HG02763 (cell line): ENCODE results near the gene MAEL.

Experiments used
- ATAC-seq: cut with Tn5 transposase; IDR thresholded peaks from one replicate; pipeline ENCODE4 v1.9.1; 2021; ENCODE audit warnings: mild to moderate bottlenecking, moderate library complexity; ENCODE audit not compliant: unreplicated experiment

MAEL gene

DNA sequence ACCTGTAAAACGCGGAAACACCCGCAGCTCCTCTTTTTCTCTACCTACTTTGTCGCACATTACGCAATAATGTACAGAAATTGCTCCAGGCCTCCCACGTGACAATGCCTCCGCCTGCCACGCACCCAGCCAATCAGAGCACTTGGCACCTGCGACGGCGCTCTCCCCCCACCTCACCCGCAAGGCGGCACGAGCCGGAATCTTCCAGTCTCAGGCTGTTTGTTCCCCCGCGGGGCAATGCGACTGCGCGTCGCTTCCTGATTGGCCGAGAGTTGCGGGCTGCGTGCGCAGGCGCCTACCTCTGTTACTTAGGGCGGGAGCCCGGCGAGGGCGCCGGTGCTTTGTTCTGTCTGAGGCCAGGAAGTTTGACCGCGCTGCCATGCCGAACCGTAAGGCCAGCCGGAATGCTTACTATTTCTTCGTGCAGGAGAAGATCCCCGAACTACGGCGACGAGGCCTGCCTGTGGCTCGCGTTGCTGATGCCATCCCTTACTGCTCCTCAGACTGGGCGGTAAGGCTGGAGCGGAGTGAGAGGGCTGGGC is at the start of gene MAEL:
MAEL (plus strand) TSS at position 307 of the 542 bp plus-strand sequence; CDS start at position 380, 73 bp downstream.
- ATAC-seq = no peak

DNA sequence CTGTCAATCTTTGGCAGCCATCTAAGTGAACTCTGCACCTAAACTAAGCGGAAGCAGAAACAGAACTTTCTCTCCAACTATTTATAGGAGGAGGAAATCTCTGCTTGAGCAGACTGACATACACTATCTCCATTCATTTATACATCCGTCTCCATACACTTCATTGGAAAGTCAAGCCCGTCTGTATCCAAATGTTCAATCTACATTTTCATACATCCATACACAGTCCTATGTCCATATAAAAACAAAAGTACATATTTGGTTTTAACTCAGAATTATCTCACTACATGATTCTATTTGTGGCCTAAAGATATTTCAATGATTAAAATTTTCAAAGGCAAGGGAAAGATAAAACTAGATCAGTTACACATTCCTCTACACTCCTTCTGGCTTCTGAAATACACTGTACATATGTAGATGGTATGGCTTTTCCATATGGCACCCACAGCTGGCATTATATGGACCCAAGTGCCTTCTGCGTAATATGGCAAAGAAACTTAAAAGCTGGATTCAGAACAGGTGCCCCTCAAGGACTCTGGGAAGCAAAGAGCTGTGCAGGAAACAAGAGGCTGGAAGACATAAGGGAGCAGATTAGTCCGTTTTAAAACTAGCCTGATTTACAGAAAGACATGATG is 49.2 kb upstream of the MAEL start:
- no peak for ATAC-seq

DNA sequence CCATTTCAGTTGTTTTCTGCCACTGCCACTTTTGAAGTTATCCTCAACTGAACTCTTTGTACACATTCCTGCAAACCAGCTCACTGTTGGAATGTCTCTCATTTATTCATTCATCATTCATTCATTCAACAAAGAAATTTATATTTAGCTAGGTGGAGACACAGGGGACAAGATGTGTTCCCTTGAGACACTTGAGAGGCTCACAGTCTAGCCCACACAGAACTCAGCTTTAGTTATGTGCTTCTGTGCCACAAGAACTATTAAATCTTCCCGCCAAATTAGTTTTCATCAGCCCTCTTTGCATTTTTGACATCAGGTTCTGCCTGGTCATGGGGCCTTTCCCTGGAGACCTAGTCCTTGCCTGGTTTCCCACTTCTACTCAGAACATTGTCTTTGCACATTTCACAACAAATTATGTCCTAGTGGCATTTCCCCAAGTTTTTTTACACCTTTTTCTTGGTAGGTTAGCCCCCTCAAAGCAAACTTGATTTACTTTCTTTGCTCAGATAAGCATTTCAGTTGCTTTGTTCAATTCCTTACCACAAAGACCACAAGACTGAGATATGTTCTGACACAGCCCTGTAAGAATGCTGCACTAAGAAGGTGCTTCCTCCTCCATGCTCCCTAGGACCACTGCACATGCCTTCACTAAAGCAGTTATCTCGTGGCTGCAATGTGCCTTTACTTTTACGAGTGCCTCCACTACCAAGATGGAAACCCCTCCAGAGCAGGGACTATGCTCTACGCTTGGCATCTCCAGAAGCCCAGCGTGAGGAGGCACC is 44.7 kb upstream of the MAEL start:
- no peak for ATAC-seq

DNA sequence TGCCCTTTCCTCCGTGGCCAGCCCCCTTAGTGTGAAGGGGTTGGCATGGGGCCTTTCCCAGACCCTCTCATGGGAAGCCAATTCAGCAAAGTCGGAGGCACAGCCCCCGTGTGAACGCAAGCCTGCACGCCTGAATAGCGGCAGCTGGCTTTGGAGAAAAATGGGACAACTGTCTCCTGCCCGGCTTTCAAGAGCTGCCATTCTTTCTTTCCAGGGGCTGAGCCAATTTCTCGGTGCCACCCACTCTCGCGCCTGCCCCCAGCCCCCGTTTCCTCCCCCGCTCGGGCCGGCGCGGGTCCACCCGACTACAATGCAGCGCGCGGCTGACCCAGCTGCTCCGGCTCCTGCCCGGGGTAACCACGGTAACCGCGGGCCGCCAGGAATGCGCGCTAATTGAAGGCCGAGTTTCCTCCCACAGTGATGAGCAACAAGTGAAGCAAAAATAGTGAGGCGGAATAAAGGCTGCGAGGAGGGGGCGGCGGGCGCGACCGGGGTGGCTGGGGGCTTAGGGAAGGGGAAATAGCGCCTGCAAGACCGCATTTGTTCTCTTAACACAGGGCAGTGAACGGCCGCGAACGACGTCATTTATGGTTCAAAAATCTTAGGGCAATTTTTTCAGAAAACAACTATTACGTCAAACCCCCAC is 41.6 kb upstream of the MAEL start:
- ATAC-seq = no peak

DNA sequence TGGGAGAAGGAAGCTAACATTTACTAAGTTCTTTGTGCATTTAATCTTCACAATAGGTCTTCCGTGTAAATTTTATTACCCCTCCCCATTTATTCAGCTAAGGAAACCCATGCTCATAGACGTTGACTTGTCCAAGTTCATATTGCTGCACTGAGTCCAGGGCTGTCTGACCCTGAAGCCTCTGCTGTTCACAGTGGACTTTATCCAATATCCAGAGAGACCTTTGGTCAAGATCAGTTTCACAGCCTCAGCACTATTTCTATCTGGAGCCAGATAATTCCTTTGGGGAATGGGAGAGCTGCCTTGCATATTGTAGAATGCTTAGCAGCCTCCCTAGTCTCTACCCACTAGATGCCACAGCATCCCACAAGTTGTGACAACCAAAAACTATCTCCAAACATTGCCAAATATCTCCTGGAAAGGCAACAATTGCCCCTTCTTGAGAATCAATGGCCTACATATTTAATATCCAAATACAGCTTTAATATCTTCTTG is 40.2 kb upstream of the MAEL start:
- ATAC-seq = no peak

DNA sequence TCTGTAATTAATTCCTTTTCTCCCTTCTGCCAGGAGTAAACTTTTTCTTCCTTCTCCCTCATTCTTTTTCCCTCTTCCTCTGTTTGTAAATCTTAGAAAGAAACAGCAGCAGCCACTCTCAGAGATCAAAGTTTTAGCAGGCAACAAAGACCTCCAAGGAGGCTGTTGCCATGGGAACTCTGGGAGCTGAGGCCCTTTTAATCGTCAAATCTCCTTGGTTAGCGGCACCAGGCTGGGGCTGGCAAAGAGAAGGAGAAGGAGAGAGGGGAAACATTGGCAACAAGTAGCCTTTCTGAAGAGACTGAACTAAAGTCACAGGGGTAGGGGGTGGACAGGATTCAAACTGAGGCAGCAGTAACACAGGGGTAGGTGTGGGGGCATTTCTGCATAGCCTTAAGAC is 38.9 kb upstream of the MAEL start:
- ATAC-seq = no peak

DNA sequence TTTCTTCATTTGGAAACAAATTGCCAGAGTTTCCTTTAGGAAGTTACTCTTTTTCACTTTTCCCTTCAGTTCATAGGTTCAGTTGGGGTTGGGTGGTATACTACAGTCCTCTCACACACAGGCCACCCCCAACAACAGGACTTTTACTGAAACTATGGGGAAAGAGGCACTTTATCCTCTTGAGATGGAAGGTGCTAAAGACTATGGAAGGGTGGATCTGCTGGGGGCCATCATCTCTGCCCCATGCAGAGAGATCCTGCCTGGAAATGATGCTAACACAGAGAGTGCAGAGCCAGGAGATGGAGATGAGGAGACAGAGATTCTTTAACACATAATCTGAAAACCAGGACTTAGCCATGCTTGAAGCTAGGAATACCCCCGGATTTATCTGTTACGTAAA is 38.0 kb upstream of the MAEL start:
- no peak for ATAC-seq

DNA sequence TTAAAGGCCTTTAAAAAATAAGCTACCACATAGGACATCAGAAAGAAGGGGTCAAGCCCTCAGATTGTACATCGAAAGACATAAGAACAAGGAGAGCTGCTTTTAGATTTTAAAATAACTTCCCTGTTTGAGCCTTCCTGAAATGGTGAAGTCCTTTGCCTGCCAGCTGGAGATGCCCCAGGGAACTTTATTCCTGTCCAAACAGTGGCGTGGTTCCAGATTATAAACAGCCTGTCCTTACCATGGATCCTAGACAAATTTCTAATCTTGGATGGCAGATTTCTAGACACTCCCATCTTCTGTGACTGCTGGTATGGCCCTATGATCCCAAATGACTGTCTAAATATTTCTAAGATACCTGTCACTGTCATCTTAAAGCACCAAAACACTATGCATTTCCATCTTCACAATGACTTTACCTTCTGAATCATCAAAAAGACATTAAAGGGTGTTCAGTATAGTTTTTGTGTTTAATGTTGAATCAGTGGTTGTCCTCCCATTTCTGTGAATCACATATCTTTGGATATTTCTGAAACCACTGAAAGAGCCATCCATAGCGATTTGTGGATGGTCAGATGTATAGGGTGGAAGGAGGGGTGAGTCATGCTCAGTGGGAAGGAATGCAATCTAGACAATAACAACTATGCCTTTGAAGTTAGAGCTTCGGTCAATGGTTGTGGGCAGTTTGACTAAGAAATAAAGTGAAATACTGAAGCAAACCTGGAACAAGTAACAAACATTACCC is 36.9 kb upstream of the MAEL start:
- no peak for ATAC-seq

DNA sequence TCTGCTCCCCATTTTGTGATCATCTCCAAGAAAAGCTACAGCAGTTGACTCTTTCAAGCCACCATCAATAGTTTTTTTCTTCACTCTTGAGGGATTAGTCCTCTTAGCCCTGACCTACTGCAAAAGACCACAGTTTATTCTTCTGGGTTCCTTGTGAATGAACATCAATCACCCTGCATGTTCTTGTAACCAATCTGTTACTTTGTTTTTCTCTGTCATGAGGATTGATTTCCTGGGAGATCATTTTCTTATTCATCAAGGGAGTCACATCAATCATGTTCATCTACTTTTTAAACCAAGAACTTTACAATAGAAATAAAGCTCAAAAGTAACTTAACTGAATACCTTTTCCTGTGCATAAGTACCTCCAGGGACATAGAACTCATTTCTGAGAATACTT is 35.6 kb upstream of the MAEL start:
- ATAC-seq = no peak

DNA sequence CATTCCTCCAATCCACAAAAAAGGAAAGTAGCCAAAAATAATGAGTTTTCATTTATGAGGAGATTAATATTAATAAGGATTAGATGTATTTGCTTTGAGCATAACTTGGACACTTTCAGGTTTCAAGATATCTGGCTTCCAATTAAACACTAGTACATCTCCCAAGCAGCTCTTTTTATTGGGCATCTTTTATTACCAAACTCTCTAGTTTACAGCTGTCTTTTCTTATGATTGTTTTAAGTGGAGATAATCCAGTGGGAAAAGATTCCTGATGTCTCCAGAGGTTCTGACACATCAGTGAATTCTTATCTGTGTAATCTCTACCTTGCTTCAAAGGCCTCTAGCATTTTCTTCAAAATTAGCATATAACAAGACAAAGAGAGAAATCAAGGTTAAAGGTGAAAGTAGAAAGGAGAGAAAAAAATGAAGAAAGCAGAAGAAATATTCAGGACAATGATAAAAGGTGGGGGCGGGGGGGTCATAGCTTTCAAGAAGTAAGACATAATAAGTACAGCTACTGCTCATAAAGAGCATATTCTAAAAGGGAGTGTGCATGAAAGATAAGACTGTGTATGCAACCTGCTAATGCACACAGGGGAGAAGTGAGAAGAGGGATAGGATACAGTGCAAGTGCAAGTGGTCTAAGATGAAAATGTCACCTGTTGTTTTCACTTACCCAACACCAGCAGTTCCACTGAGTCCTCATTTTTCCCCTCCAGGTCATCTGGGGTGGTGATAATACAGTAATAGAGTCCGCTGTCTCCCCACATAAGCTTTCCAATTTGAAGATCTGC is 32.8 kb upstream of the MAEL start:
- ATAC-seq = no peak

DNA sequence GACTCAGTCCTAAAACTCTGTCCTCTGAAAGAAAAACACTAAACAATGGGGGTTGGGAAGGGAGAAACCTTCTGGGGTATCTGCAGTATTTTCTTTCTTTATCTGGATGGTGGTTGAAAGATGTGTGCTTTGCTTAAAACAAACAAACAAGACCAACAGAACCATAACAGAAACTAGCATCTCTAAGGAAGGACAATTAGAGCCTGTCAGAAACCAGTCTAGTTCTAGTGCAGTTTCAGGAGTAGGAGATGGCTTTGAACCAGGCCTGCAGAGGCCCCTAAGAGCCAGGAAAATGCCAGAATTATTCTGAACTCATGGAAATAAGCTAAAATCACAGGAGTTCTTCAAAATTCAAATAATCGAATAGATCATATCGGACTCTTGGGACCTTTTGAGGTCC is 32.2 kb upstream of the MAEL start:
- no peak for ATAC-seq

DNA sequence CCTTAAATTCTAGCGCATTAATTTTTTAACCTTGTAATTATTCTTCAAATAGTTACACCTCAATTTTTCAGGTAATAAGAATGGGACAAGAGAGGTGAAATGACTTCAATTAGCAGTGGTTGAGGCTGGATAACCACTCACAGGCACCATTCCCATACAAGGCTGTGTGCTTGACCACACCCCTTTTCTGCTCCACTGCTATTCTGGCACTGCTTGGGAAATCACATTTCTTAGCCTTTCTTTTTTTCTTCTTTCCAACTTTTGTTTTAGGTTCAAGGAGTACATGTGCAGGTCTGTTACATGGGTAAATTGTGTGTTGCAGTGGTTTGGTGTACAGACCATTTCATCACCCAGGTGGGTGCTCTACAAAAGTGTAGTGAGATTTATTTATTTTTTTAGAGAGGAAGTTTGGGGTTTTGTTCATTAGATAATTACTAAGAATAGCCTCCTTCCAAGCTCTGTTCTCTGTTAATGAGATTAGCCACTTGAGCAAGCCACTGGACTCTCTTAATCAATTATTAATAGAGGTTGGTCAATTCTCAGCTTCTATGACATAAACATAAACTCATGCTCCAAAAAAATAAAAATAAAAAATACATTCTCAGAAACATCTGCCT is 28.1 kb upstream of the MAEL start:
- ATAC-seq = no peak

DNA sequence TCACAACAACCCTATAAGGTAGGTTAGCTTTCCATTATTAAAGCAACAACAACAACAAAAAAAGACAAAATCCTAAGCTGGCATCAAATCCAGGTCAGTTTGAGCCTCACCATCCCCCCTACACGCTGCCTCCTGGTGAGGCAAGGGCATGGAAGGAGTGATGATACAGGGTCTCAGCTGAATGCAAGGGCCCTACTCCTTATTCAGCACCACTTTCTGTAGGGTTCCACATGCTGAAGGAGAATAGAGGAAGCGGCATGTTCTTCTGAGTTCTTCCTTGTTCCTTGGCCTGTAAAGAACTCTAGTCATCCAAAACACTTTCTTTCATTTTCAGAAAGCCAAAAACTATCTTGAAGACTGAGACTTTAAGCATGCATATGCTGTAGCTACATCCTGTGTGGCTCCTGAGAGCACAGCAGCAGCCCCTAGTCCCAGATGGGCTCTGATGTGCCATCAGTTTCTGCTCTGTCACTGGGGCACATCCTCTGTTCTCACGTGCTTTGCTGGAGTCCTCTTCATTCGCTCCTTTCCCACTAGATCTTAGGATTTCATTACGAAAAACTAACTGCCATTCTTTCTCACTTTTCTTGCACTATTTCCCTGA is 19.9 kb upstream of the MAEL start:
- ATAC-seq = peak; percentile 83

DNA sequence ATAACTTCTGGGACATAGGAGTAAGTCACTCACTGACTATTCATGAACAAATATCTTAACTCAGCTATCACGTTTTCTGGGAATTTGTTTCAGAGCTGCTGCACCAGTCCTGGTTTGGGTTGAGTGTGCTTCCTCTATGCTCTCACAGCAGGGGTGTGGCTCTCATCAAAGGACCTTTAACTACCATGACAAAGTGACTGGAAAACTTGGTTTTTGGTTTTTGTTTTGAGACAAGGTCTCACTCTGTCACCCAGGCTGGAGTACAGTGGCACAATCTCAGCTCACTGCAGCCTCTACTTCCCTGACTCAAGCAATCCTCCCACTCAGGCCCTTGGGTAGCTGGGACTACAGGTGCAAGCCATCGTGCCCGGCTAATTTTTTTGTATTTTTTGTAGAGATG is 17.8 kb upstream of the MAEL start:
- ATAC-seq = no peak

DNA sequence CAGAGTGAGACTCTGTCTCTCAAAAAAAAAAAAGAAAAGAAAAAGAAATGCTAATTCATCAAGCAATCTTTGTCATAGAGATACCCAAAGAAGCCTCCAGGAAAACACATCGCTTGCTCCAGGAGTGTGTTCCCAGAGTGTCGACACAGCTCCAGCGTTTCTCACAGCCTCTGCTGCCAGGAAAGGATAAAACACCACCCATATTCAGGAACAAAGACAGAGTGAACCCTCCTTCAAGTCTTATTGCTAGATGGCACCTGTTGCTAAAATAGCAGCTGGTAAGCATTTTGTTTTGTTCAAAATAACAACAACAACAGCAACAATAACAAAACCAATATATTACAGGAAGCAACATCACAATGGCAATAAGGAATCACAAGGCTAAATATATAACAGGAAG is 16.9 kb upstream of the MAEL start:
- ATAC-seq = no peak

DNA sequence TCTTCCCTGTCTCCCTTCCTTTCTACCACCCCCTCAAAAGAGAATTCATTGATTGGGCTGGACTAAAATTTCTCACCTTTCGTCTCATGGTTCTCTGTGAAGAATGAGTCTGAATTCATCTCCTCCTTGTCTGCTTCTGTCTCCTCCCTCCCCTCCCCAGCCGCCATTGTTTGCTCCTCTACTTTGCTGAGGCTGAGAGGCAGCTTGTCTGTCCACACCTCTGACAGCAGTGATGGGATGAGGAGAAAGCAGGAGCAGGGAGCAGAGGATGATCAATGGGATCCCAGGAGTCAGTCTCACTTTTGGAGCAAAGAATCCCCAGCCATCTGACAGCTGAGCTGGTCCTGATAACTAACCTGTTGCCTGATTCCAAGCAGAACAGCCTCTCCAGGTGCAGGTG is 16.3 kb upstream of the MAEL start:
- ATAC-seq = no peak

DNA sequence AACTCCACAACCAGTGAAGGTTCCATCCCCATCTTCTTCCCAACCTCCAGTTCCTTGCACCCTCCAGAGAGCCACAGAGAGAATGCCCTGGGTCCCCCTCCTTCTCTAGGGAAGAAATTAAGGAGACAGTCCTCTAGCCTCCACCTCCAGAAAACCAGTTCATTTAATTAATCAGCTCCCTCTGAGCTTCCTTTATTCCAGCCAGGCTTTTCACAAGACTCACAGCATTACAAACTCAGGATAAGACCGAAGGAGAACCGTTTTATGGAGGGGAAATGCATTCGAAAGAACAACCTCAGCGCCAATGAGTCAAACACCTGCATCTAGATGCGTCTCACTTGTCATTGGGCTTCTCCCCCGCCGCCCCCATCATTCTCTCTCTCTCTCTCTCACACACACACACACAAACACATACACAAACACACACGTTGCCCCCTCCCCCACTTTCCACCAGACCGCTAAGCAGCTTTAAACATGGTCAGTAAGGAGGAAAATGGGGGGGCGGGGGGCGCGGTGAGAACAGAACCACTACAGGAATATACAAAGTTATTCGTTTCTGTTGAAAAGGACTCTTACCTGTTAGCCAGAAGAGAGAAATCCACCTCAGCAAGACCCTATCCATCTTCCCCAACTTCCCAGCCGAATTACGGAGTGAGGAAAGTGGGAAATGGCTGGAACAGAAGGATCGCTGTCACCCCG is 14.3 kb upstream of the MAEL start:
- ATAC-seq = no peak

DNA sequence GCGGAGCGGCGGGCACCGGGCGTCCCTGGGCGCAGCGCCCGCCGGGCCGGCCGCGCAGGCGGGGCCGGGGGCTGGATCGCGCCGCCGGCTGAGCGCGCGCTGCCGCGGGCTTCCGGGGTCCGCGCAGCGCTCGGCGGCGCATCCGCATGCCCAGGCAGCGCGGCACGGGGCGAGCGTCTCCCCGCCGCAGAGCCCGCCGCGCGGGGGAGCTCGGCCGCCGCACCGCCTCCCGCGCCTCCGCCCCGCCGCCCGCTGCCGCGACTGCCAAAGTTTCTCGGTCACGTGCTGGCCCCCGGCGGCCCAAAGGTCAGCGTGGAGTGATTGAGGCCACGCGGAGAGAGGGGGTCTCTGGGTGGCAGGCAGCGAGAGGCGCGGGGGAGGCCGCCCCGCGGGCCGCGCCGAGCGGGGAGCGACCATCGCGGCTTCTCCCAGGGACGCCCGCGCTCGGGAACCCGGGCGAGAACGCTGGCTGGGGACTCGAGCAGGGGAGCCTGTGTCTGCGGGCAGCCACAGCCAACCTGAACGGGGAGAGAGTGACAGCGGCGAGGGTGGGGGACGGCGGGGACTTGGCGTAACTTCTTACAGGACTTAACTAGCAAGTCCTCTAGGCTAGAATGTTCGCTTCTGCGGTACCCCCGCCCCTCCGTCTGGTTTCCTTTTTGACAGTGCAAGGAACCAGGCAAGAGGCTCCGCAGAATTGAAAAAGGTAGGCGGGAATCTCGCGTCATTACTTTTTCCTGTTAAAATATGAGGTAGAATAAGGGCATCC is 13.5 kb upstream of the MAEL start, which contains the start of gene ILDR2:
ILDR2 (minus strand) TSS at position 180 of the 769 bp plus-strand sequence. CDS start 272 bp downstream, outside the sequence.
- ATAC-seq = peak; percentile 57
